ENCODE measurements around the gene TENM3.

- no peak for TF ChIP-seq EZH2phosphoT487 (IDR thresholded peaks at IDR 0.05; ENCODE audit: borderline replicate concordance, low read length)
- no peak for TF ChIP-seq CTCF (IDR thresholded peaks at IDR 0.05; ENCODE audit: low read depth, low read length, poor library complexity, severe bottlenecking)
Measured at GRCh38 chr4:182194091-182194824, 48.9 kb upstream of the TENM3 start.
